Activated CD8-positive, alpha-beta memory T cell treated with anti-CD3 and anti-CD28 coated beads for 1 hour (primary cell): ENCODE results near the gene STK4.
"Not testable (repeated sequence)": the region's sequence is repeated elsewhere in the genome, so short reads cannot be mapped to it uniquely, and the experiment has no call there.

Experiments
- DNase-seq, 2 donors: peaks; one replicate each; pipeline ENCODE4 v3.0.0-alpha.2; 2020; ENCODE audit warnings: low read depth in 1 of 2; ENCODE audit errors: extremely low read depth in 1 of 2

The STK4 gene

GRCh38 chr20:45052698-45053429, 86.6 kb downstream of the STK4 start:
- DNase-seq, result no peak

DNA sequence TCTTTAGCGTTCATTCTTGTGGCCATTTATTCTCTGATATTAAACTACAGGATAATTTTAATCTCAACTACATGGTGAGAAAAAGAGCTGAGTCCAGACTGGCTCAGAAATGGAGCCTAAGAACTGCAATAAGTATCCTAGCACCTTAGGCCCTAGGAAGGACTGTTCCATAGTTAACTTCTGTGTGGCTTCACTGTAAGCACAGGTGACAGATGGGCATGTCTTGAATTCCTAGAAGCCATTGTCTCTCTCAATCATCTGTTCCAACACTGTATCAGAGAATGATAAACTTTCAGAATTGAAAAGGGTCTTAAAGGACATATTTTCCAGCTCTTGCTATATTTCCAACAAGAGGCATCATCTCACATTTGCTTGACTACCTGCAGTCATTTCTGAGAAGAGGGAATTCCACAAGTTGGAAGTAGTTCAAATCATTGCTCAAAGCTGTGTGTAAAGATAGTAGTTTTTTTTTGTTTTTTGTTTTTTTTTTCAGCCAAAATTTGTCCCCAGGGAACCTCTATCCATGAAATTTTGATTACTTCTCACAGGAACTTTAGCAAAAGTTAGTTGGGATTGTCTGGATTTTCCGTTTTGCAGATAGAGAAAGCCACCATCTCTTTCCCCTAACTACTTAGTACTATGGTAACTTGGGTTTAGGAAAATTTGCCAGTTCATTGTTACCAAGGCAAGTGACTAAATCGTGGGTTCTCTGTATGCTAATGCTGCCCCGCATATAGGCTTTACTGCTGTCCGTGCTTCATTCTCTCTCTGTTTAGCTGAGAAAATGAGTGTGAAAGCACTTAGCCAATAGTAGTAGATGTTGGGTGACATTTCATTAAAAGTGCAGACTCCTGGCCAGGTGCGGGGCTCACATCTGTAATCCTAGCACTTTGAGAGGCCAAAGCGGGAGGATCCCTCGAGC, 87.4 kb downstream of the STK4 start:
- no peak for DNase-seq

GRCh38 chr20:45055056-45055455, 88.7 kb downstream of the STK4 start:
- DNase-seq, result no peak

GRCh38 chr20:45056473-45057173, 90.3 kb downstream of the STK4 start:
- DNase-seq, result no peak

GRCh38 chr20:45058168-45058850, 92.0 kb downstream of the STK4 start:
- no peak for DNase-seq

DNA sequence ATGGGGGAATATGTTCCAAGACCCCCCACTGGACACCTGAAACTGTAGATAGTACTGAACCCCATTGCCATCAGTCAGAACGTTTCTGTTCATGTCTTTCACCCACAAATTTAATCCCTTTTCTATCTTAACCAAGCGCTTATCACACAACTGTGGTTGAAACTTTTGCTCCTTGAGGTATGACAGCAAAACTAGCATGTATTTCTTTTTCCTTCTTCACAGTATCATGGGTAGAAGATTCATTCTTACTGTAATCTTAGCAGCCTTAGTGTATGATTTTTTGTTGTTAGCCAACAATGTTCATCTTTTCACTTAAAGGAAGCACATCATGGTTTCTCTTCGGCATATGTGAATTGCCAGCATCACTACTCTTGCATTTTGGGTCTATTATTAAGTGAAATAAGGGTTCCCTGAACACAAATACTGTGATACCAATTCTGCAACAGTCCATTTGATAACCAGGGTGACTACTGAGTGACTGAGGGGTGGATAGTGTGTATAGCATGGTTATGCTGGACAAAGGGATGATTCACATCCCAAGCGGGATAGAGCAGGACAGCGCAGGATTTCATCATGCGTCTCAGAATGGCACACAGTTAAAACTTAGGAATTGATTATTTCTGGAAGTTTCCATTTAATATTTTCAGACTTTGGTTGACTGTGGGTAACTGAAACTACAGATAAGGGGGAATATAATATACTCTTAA, 92.9 kb downstream of the STK4 start:
- DNase-seq, result no peak

GRCh38 chr20:45060294-45060693, 94.0 kb downstream of the STK4 start:
- DNase-seq, result no peak

DNA sequence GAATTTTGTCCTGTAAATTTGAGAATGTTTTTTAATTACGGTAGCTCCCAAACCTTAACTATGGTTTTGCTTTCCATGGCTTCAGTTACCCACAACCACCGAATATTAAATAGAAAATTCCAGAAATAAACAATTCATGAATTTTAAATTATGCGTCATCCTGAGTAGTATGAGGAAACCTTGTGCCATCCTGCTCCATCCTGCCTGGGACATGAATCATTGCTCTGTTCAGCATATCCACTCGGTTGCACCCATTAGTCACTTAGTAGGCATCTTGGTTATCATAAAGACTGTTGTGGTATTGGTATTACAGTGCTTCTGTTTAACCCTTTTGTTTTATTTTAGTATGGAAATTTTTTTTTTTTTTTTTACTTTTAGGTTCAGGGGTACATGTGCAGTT, 94.9 kb downstream of the STK4 start:
- no peak for DNase-seq

GRCh38 chr20:45063107-45063506, 96.8 kb downstream of the STK4 start:
- DNase-seq, result not testable (repeated sequence)

DNA sequence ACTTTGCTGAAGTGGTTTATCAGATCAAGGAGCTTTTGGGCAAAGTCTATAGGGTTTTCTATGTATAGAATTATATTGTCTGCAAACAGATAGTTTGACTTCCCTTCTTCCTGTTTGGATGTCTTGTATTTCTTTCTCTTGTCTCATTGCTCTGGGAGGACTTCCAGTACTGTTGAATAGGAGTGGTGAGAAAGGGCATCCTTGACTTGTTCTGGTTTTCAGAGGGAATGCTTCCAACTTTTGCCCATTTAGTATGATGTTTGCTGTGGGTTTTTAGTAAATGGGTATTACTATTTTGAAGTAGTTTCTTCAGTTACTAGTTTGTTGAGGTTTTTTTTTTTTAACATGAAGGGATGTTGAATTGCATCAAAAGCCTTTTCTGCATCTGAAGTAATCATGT, 98.5 kb downstream of the STK4 start:
- no peak for DNase-seq

GRCh38 chr20:45066372-45066771, 100.1 kb downstream of the STK4 start:
- DNase-seq, result no peak

DNA sequence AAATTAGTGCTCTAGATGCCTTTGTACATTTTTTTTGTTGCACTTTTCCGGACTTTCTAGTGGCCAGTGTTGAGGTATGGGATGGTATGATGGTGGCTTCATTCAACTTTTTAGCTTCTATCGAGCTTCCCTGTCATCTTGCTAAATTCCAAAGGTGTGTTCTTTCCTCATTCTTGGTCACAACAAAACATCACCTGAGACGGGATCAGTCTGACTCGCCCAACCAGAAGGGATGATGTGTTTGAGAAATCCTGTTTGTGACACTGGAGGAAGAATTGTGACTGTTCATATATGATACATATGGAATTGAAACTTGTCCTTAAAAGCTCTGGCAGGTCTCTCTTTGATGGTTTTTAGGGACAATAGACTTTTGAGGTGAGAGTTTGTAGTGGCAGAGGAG, 100.8 kb downstream of the STK4 start:
- DNase-seq, result no peak

DNA sequence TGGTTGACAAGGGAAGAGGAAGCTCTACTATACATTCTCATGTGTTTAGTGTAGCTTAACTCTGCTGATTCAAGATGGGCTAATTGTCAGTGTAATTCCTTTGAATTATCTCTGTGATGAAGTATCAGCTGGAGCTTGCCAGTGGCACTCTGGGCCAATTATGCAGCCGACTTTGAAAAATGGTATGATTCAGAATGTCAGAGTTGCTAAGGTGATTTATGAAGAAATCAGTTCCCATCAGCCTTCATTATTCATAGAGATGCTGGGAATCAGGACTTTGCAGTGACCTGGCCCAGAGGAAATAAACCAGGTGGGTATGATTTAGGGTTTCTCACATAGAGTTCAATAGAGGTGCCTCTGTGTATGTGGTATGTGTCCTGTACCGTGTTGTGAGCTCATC, 101.2 kb downstream of the STK4 start:
- no peak for DNase-seq

DNA sequence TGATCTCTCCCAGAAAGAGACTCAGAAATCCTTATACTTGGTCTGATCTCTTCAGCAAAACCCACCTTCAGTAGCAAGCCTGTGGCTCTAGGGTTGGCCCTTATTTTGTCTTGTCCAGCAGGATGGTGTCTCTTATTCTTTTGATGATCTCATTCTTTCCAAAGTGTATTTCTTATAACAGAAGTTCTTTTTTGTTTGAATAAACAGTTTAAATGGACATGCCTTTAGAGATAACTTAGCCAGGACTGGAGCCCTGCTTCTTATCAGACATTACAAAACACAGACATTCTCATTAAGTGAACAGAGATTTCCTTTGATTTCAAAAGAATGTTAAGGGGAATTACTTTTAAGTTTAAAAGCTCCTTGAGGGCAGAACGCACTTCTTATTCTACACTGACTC, 102.9 kb downstream of the STK4 start:
- no peak for DNase-seq

DNA sequence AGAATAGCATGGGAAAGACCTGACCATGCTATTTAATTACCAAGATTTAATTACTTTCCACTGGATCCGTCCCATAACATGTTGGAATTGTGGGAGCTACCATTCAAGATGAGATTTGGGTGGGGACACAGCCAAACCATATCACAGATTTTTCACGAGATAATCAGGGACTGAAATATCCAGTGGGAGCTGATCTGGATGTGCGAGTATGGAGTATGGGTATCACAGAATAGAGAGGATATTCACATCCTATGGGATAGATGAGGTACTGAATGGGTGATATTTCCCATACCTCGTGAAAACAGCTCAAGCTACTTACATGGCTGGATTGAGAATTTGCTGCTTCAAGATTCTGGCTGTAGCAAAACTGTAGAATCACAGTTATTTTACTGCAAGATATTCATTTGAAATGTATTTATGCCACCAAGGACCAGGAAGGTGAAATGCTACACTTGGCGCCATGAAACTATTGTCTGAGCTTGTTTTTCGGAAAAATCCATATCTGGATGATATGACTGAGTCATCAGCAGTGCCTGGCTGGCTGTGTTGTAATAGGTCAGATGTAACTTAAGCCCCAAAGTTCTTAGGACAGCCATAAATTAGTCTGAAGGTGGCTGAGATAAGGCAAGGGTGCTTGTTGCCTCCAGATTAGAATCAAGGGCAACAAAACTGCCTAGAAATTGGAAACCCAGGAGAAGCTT, 104.8 kb downstream of the STK4 start:
- DNase-seq, result no peak

GRCh38 chr20:45072066-45072465, 105.8 kb downstream of the STK4 start:
- no peak for DNase-seq

DNA sequence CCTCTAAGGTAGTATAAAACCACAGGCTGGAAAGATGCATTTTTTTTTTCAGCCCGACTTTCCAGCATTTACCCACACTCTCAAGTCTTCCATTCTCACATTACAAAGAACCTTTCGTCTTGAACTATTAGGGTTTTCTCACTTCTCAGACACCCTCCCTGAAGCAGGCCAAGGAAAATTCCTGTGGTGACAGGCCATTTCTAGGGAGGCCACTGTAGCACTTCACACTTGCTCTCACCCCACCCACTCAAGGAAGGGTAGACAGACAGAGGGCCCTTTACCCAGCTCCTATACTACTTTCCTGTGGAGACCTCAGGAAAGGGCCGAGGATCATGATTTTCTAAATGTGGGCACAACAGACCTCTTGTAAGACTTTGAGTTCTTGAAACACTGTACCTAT, 106.9 kb downstream of the STK4 start:
- DNase-seq, result no peak

- DNase-seq, result no peak
These were observed 111.2 kb downstream of the STK4 start for GRCh38 chr20:45077559-45077958.

GRCh38 chr20:45080867-45081624, 114.7 kb downstream of the STK4 start:
- no peak for DNase-seq
